Chondrocyte (in vitro differentiated cells): Measurements from ENCODE around the gene PIKFYVE. TPM values are rescaled to one million over a fixed set of nuclear protein-coding genes. Genes with fewer than 3 reads are reported as not detected.

Experiments
- DNase-seq: peaks from one replicate; pipeline ENCODE4 v3.0.0; 2021; ENCODE audit warnings: mixed read lengths, low spot score
- H3K27ac Mint-ChIP-seq: one replicate; pipeline ENCODE4 v1.8.0; 2021; ENCODE audit warnings: mild to moderate bottlenecking, moderate library complexity, mixed read lengths; ENCODE audit not compliant: unreplicated experiment
- H3K27me3 Mint-ChIP-seq: 2 replicates; pipeline ENCODE4 v1.8.0; 2021; ENCODE audit warnings: low read depth, mixed read lengths
- H3K36me3 Mint-ChIP-seq: 2 replicates; pipeline ENCODE4 v1.8.0; 2021; ENCODE audit warnings: low read depth, mixed read lengths
- H3K4me1 Mint-ChIP-seq: 2 replicates; pipeline ENCODE4 v1.8.0; 2021; ENCODE audit warnings: low read depth, mild to moderate bottlenecking, mixed read lengths
- H3K4me3 Mint-ChIP-seq: one replicate; pipeline ENCODE4 v1.8.0; 2021; ENCODE audit warnings: mild to moderate bottlenecking, moderate library complexity, mixed read lengths; ENCODE audit not compliant: unreplicated experiment
- H3K9me3 Mint-ChIP-seq: 2 replicates; pipeline ENCODE4 v1.8.0; 2021; ENCODE audit warnings: low read depth, mixed read lengths
- CTCF ChIP-seq: fragments of 200-600 bp; sonication (generic); IDR thresholded peaks from 2 replicates; pipeline ENCODE4 v1.5.0; 2021; ENCODE audit warnings: antibody characterized with exemption, mild to moderate bottlenecking, moderate library complexity
- total RNA-seq: library from RNA; stranded (reverse); gene quantifications from 3 replicates; pipeline ENCODE4 v1.2.1, GENCODE V29; 2021

The PIKFYVE gene
- total RNA-seq, 1 donor from 2014 or later: 24.7 TPM

- Mint-ChIP-seq H3K4me3 (peak within 1 kb of the TSS; percentile 58), H3K27ac (no peak within 1 kb of the TSS), H3K4me1 (peaks cover 10% of the 10 kb centered on the region), H3K27me3 (peaks cover 63% of the 10 kb centered on the region), H3K9me3 (no peaks in the 10 kb centered on the region), H3K36me3 (no peaks in the 10 kb centered on the region)
- TF ChIP-seq CTCF: no peak
- peak; percentile 89 for DNase-seq
Observed at GRCh38 chr2:208406474-208407451, 140.7 kb downstream of the PIKFYVE start, which contains the start of gene PTH2R. Gene PTH2R (plus strand): TSS chr2:208406792. CDS start chr2:208407044, 252 bp downstream.

GRCh38 chr2:208407667-208408066 lies 141.6 kb downstream of the PIKFYVE start:
- H3K27me3 Mint-ChIP-seq: peaks cover 55% of the 10 kb centered on the region
- no peaks in the 10 kb centered on the region for H3K9me3 Mint-ChIP-seq
- H3K36me3 Mint-ChIP-seq: no peaks in the 10 kb centered on the region
- TF ChIP-seq CTCF: peak; percentile 65
- H3K4me3 Mint-ChIP-seq: no peak overlapping the region
- H3K27ac Mint-ChIP-seq: no peak overlapping the region
- peaks cover 10% of the 10 kb centered on the region for H3K4me1 Mint-ChIP-seq
- no peak for DNase-seq

Other genes starting within 250 kb of the PIKFYVE start
- 8.7 to 12.9 TPM (median 9.1 TPM) in 3 replicates for gene PLEKHM3, start 240.7 kb upstream of the PIKFYVE start, total RNA-seq
- gene CRYGD, start 141.7 kb upstream of the PIKFYVE start, total RNA-seq: not detected in 3 replicates
- gene CRYGC, start 136.4 kb upstream of the PIKFYVE start, total RNA-seq: not detected in 3 replicates
- gene CRYGB, start 120.1 kb upstream of the PIKFYVE start, total RNA-seq: not detected in 3 replicates
- not detected in 3 replicates for gene CRYGA, start 102.7 kb upstream of the PIKFYVE start, total RNA-seq
- not detected in 3 replicates for gene C2orf80, start 76.2 kb upstream of the PIKFYVE start, total RNA-seq
- gene IDH1, start 11.2 kb upstream of the PIKFYVE start, total RNA-seq: 68.5 to 78.2 TPM (median 75.9 TPM) in 3 replicates
- gene PTH2R, start 140.5 kb downstream of the PIKFYVE start, total RNA-seq: not detected in 3 replicates